Pancreas (tissue), 10 donors: ENCODE results near the gene DKK3. TPM values are rescaled to one million over a fixed set of nuclear protein-coding genes. Genes with fewer than 3 reads are reported as not detected.

Source experiments
- ATAC-seq, 4 donors: fragments of 200-7000 bp; cut with Tn5 transposase; one replicate each; pipeline versions ENCODE4 v1.8.0 to v1.9.1; 2020; ENCODE audit warnings: mild to moderate bottlenecking in 4 of 4, moderate library complexity in 4 of 4
- DNase-seq, 6 donors: peaks; one replicate each; pipeline ENCODE4 v3.0.0-alpha.2; 2020
- FAIRE-seq: peaks from 2 replicates; lab custom pipeline; 2012; peaks lifted over from hg19 to GRCh38; lab: Jason Lieb, UNC
- H3K27ac ChIP-seq, 4 donors: fragments of 200-600 bp; sonication (generic); 1 replicate in 3 of 4; 2 replicates in 1 of 4; pipeline versions ENCODE4 v1.5.0 to v1.8.0; 2020
- H3K27me3 ChIP-seq, 4 donors: fragments of 200-600 bp; one replicate each; pipeline ENCODE4 v1.8.0; 2021
- H3K36me3 ChIP-seq, 3 donors: fragments of 200-600 bp; sonication (generic) in 1 of 3; one replicate each; pipeline versions ENCODE4 v1.5.0 to v1.8.0; 2020 to 2021
- H3K4me1 ChIP-seq, 3 donors: fragments of 200-600 bp; one replicate each; pipeline ENCODE4 v1.8.0; 2021
- H3K4me3 ChIP-seq, 4 donors: fragments of 200-600 bp; sonication (generic) in 2 of 4; one replicate each; pipeline versions ENCODE4 v1.5.0 to v1.8.0; 2020 to 2021
- H3K9me3 ChIP-seq, 4 donors: fragments of 200-600 bp; one replicate each; pipeline ENCODE4 v1.8.0; 2021
- CTCF ChIP-seq, 4 donors: fragments of 200-600 bp; sonication (generic) in 3 of 4; IDR thresholded peaks; one replicate each; pipeline versions ENCODE4 v1.5.0 to v1.8.0; 2021; ENCODE audit warnings: antibody characterized with exemption in 4 of 4
- WGBS, 2 donors: extraction: QIAGEN DNeasy Blood & Tissue Kit; methylation state at CpG; one replicate each; pipeline ENCODE4 v1.1.7; 2013; 5-methylcytosine and 5-hydroxymethylcytosine counted together
- intact Hi-C, 3 donors: fragments of 100-400 bp; cut with DNase I; formaldehyde crosslinking; loops; one replicate each; pipeline versions ENCODE4 v1.11.1 to v1.14.2; 2022
- polyA plus RNA-seq, 2 donors: library from polyadenylated mRNA; stranded (reverse); fragments of 200-250 nt; gene quantifications; one replicate each; pipeline ENCODE4 v1.2.3, GENCODE V29; 2013
- total RNA-seq, 6 donors: library from RNA; stranded (reverse); fragmentation: NEBNext Ultra II Directional in 4 of 6; extraction: Animal tissue kit (Norgen Biotek cat#: 25700) in 4 of 6; gene quantifications; one replicate each; pipeline versions ENCODE4 v1.2.1 to v1.2.4, GENCODE V29; 2021 to 2023
- donor health status: healthy with polysubstance abuse.
- donor health status: DM: no; HTN: no; CAD: no; lungs with moderate emphysema.
- donor health status: DM: no; HTN: no; CAD: no.
- donor health status: control.
- donor health status: control.
- donor health status: Bipolar disorder and iron deficiency.
- donor health status: DM: yes; HTN: yes; CAD: no.
- donor health status: DM: no; HTN: no; CAD: no.
- donor health status: DM: no; HTN: no; CAD: no.
- donor health status: DM: yes; HTN: yes; CAD: no.

Gene DKK3
- total and polyA plus RNA-seq, 8 donors, result 2.7 to 10.5 (median 5.8) TPM

DNA sequence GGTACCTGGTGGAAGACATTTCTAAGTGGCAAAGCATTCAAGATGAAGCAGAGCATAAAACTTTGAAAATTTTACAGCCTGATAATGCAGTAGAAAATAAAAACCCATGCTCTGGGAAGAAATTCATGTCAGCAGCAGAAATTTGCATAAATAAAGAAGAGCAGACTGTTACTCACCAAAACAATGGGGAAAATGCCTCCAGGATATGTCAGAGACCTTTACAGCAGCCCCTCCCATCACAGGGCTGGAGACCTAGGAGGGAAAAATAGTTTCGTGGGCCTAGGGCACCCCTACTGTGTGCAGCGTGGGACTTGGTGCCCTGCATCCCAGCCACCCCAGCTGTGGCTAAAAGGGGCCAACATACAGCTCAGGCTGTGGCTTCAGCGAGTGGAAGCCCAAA, 5.4 kb upstream of the DKK3 start:
- Histone ChIP-seq H3K27ac (no peak overlapping the region), H3K9me3 (no peaks in the 10 kb centered on the region), H3K4me1 (peaks cover 0 to 3% (median 0%) of the 10 kb centered on the region in 3 donors), H3K27me3 (peaks cover 0 to 1% (median 0%) of the 10 kb centered on the region in 4 donors), H3K36me3 (no peaks in the 10 kb centered on the region), H3K4me3 (no peak overlapping the region)
- 66 to 77% methylated on average over 3 of the region's 3 CpGs for WGBS, 2 donors
- FAIRE-seq (no peak), ATAC-seq (no peak), DNase-seq (no peak)
- intact Hi-C loops, result no loop called here
- no peak for TF ChIP-seq CTCF (IDR thresholded peaks at IDR 0.05)

GRCh38 chr11:12009617-12010321, 1.3 kb upstream of the DKK3 start:
- TF ChIP-seq CTCF (IDR thresholded peaks at IDR 0.05), result no peak
- peak overlapping the region in 1 of 4 donors; percentile 54 for H3K4me3 ChIP-seq
- no peak for ATAC-seq
- peaks cover 0 to 6% (median 3%) of the 10 kb centered on the region in 4 donors for H3K27me3 ChIP-seq
- no peak for DNase-seq
- H3K4me1 ChIP-seq, result no peaks in the 10 kb centered on the region
- H3K9me3 ChIP-seq, result no peaks in the 10 kb centered on the region
- intact Hi-C loops, result no loop called here
- no peaks in the 10 kb centered on the region for H3K36me3 ChIP-seq
- FAIRE-seq, result no peak
- H3K27ac ChIP-seq, result no peak overlapping the region
- 66 to 67% methylated on average over 15 of the region's 15 CpGs for WGBS, 2 donors

GRCh38 chr11:12008790-12009616, 577 bp upstream of the DKK3 start:
- WGBS, 2 donors, result 1 to 3% methylated on average over 16 to 76 of the region's 76 CpGs
- no peaks in the 10 kb centered on the region for H3K9me3 ChIP-seq
- no peak for FAIRE-seq
- TF ChIP-seq CTCF (IDR thresholded peaks at IDR 0.05), result no peak
- no peaks in the 10 kb centered on the region for H3K36me3 ChIP-seq
- no peak overlapping the region for H3K27ac ChIP-seq
- peak; percentile 35 to 66 (median 60) for ATAC-seq
- DNase-seq, result peak in 1 of 6 donors; percentile 65
- H3K4me3 ChIP-seq, result peak overlapping the region in 2 of 4 donors; percentile 33 to 54
- intact Hi-C loops, result no loop called here
- H3K4me1 ChIP-seq, result no peaks in the 10 kb centered on the region
- peaks cover 0 to 6% (median 3%) of the 10 kb centered on the region in 4 donors for H3K27me3 ChIP-seq

DNA sequence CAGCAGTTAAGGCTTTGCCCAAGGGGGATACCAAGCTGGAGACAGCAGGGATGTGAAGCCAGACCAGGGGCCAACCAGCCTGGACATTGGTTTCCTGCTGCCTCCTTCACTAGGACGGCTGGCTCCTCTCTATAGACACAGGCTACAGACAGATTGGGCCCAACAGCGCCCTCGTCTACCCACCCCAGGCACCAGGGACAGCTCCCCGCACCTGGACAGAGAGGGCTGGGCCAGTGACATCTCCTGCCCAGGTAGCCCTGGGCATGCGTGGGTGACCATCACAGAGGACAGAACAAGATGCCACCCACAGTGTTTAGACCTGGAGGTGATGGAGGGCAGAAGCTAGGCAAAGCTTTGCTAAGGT, 1.2 kb downstream of the DKK3 start:
- Histone ChIP-seq H3K4me1 (no peaks in the 10 kb centered on the region), H3K36me3 (no peaks in the 10 kb centered on the region), H3K27ac (no peak overlapping the region), H3K9me3 (no peaks in the 10 kb centered on the region), H3K4me3 (no peak overlapping the region), H3K27me3 (peaks cover 0 to 6% (median 3%) of the 10 kb centered on the region in 4 donors)
- intact Hi-C loops, result no loop called here
- DNase-seq, result no peak
- TF ChIP-seq CTCF (IDR thresholded peaks at IDR 0.05), result no peak
- 86 to 94% methylated on average over 5 of the region's 5 CpGs for WGBS, 2 donors
- no peak for FAIRE-seq
- ATAC-seq, result no peak
